ENCODE measurements around the gene GATAD2A. TPM values are rescaled to one million over a fixed set of nuclear protein-coding genes. Genes with fewer than 3 reads are reported as not detected.

Gene GATAD2A
- polyA plus RNA-seq, 1 experiment: 24.2 TPM

DNA sequence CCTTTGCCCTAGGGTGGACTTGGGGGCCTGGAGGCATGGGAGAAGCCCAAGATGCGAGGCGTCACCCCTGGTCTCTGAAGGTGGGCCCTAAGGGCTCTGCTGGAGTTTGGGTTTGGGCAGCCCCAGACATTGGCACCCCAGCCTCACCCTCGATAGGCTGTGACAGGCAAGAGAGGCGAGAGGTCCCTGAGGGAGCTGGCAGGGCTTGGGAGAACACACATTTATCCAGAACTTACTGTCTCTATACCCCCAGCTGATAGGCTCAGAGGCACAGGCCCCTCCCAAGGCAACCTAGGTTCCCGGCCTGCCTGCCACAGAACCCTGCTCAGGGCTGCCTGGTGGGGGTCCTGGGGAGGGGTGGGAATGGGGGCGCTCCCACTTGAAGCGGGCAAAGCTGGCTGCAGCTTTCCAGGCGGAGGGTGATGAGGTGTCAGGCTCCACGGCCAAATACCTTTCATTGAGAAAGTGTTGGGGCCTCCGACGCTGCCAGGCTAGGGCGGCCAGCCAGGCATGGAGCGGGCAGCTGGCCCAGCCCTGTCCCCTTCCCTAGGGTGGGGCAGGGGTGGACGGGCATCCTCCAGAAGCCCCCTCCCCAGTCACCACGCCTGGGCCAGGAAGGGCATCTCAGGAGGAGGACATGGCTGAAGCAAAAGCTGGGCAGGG lies 142.3 kb downstream of the GATAD2A start:
- no peak for TF ChIP-seq CTCF (IDR thresholded peaks at IDR 0.05; ENCODE audit: insufficient read depth, low read depth, low read length)
- CTCF ChIA-PET: interaction anchor here (1.6 to 1.7 kb wide), 2 partner anchors 16 to 96 kb away, joined by 4 to 10 read pairs; partner anchors contain the start of gene GMIP

GRCh38 chr19:19548915-19549759 lies 143.7 kb downstream of the GATAD2A start:
- ChIA-PET POLR2A (no interaction called here), CTCF (interaction anchor here (1.7 to 8.0 kb wide), 2 partner anchors 19 to 95 kb away, joined by 4 to 103 read pairs; partner anchors contain the start of genes GMIP and YJEFN3)
- no peak for TF ChIP-seq CTCF (IDR thresholded peaks at IDR 0.05; ENCODE audit: insufficient read depth, low read depth, low read length)
- DNase-seq (ENCODE audit: low read depth): no peak
- Histone ChIP-seq H3K36me3 (ENCODE audit: control insufficient read depth, insufficient read depth, low read length) (no peaks in the 10 kb centered on the region), H3K4me3 (ENCODE audit: low read depth, low read length) (no peak overlapping the region), H3K27me3 (ENCODE audit: control insufficient read depth, insufficient read depth, low read length) (no peaks in the 10 kb centered on the region; the same call in 1 of the 2 replicates)

More for the DNA sequence above, 142.3 kb downstream of the GATAD2A start:
- POLR2A ChIA-PET: no interaction called here
- H3K36me3 ChIP-seq (ENCODE audit: control insufficient read depth, insufficient read depth, low read length): no peaks in the 10 kb centered on the region
- no peaks in the 10 kb centered on the region; the same call in 1 of the 2 replicates for H3K27me3 ChIP-seq (ENCODE audit: control insufficient read depth, insufficient read depth, low read length)
- no peak for DNase-seq (ENCODE audit: low read depth)
- H3K4me3 ChIP-seq (ENCODE audit: low read depth, low read length): no peak overlapping the region

GRCh38 chr19:19549804-19550464 lies 144.5 kb downstream of the GATAD2A start:
- H3K4me3 ChIP-seq (ENCODE audit: low read depth, low read length): no peak overlapping the region
- ChIA-PET CTCF (interaction anchor here (0.6 to 8.0 kb wide), 8 partner anchors 11 to 200 kb away, joined by 3 to 103 read pairs (median 5); partner anchors contain the start of genes GMIP and YJEFN3), POLR2A (no interaction called here)
- no peaks in the 10 kb centered on the region; the same call in 1 of the 2 replicates for H3K27me3 ChIP-seq (ENCODE audit: control insufficient read depth, insufficient read depth, low read length)
- no peak for DNase-seq (ENCODE audit: low read depth)
- H3K36me3 ChIP-seq (ENCODE audit: control insufficient read depth, insufficient read depth, low read length): no peaks in the 10 kb centered on the region
- no peak for TF ChIP-seq CTCF (IDR thresholded peaks at IDR 0.05; ENCODE audit: insufficient read depth, low read depth, low read length)

- DNase-seq (ENCODE audit: low read depth): no peak
- ChIA-PET CTCF (interaction anchor here (0.6 to 8.0 kb wide), 8 partner anchors 10 to 200 kb away, joined by 3 to 103 read pairs (median 5); partner anchors contain the start of genes GMIP and YJEFN3), POLR2A (no interaction called here)
- no peak for TF ChIP-seq CTCF (IDR thresholded peaks at IDR 0.05; ENCODE audit: insufficient read depth, low read depth, low read length)
- no peaks in the 10 kb centered on the region for H3K36me3 ChIP-seq (ENCODE audit: control insufficient read depth, insufficient read depth, low read length)
- no peak overlapping the region for H3K4me3 ChIP-seq (ENCODE audit: low read depth, low read length)
- no peaks in the 10 kb centered on the region; the same call in 1 of the 2 replicates for H3K27me3 ChIP-seq (ENCODE audit: control insufficient read depth, insufficient read depth, low read length)
Observed at GRCh38 chr19:19550485-19550929, 145.0 kb downstream of the GATAD2A start.
